HepG2 (cell line): Measurements from ENCODE around the gene PMFBP1. TPM values are rescaled to one million over a fixed set of nuclear protein-coding genes. Genes with fewer than 3 reads are reported as not detected.

ENCODE experiments used
- HES4 ChIP-seq: sonication (generic); formaldehyde crosslinking; IDR thresholded peaks from 2 replicates; pipeline ENCODE4 v1.9.0; 2021; ENCODE audit warnings: mild to moderate bottlenecking, missing genetic modification reagents, borderline replicate concordance
- NFE2 ChIP-seq: sonication (generic); formaldehyde crosslinking; IDR thresholded peaks from 2 replicates; pipeline ENCODE4 v1.4.0; 2020; ENCODE audit warnings: missing genetic modification reagents
- SOX13 ChIP-seq, 3 experiments: fragments of 450-650 bp in 1 of 3; sonication (generic) in 1 of 3; formaldehyde crosslinking in 1 of 3; IDR thresholded peaks in 2 of 3; conservative IDR thresholded peaks in 1 of 3; 2 replicates each; pipeline versions ENCODE4 v1.5.0 to v1.6.1; 2016 to 2020; ENCODE audit warnings: antibody characterized with exemption in 1 of 3, mild to moderate bottlenecking in 1 of 3, missing compliant biosample characterization in 1 of 3, missing genetic modification reagents in 1 of 3, moderate library complexity in 1 of 3
- TCF7 ChIP-seq: sonication (generic); IDR thresholded peaks from 2 replicates; pipeline ENCODE4 v1.6.1; 2016; ENCODE audit warnings: antibody characterized with exemption, low read depth
- polyA plus RNA-seq, 8 experiments: library from polyadenylated mRNA; depleted of rRNA in 3 of 8; stranded (reverse) in 7 of 8; unstranded in 1 of 8; fragments of >200 nt; fragmentation: Illumina TruSeq in 4 of 8; extraction: Trizol in 4 of 8; gene quantifications; 2 replicates each; pipeline versions ENCODE4 v1.2.1 to v1.2.3, GENCODE V29; 2011 to 2016; ENCODE audit warnings: low read depth in 4 of 8, missing spikeins in 1 of 8, mixed read lengths in 1 of 8; ENCODE audit not compliant: insufficient read depth in 1 of 8
- total RNA-seq, 5 experiments: library from RNA; depleted of rRNA; stranded (reverse); fragments of >200 nt; fragmentation: Illumina TruSeq; extraction: Trizol; gene quantifications; 2 replicates each; pipeline ENCODE4 v1.2.3, GENCODE V29; 2016; ENCODE audit warnings: low read depth in 1 of 5
- TF ChIP-seq, protein P1 (sequence below): sonication (generic); formaldehyde crosslinking; IDR thresholded peaks from 2 replicates; pipeline ENCODE4 v1.5.0; 2020; ENCODE audit warnings: missing genetic modification reagents
- TF ChIP-seq, protein P2 (sequence below): sonication (generic); formaldehyde crosslinking; conservative IDR thresholded peaks from 2 replicates; pipeline ENCODE4 v1.4.0; 2020; ENCODE audit warnings: missing genetic modification reagents
- TF ChIP-seq, protein P3 (sequence below): sonication (generic); formaldehyde crosslinking; IDR thresholded peaks from 2 replicates; pipeline ENCODE4 v1.4.0; 2020; ENCODE audit warnings: missing genetic modification reagents
- TF ChIP-seq, protein P4 (sequence below), 2 experiments: sonication (generic) in 1 of 2; formaldehyde crosslinking in 1 of 2; IDR thresholded peaks; 2 replicates each; pipeline versions ENCODE4 v1.4.0 to v1.6.1; 2016 to 2020; ENCODE audit warnings: borderline replicate concordance in 1 of 2, low read depth in 1 of 2, mild to moderate bottlenecking in 1 of 2, missing genetic modification reagents in 1 of 2
- TF ChIP-seq, protein P5 (sequence below): IDR thresholded peaks from 2 replicates; pipeline ENCODE4 v1.6.1; 2018; ENCODE audit warnings: missing genetic modification reagents

PMFBP1 gene
- total and polyA plus RNA-seq, 2 of the 13 experiments (the other 11 are each of a cell fraction or from before 2014, with no cell fraction given) = 1.9 to 3.8 TPM

GRCh38 chr16:72072514-72073342, 99.2 kb downstream of the PMFBP1 start (continued):
- TF ChIP-seq NFE2 (CRISPR knock-in tag) (no peak), SOX13 (IDR thresholded peaks at IDR 0.05) (peak; percentile 31; the same call in 1 of the 2 replicates), SOX13 (CRISPR knock-in tag; conservative IDR thresholded peaks at IDR 0.05 in 1 of 2, IDR thresholded peaks at IDR 0.05 in 1 of 2) (peak in 1 of 2 experiments; percentile 81; a peak in 2 of 4 replicates), TCF7 (peak; percentile 65), HES4 (no peak)
- TF ChIP-seq, protein P1, sequence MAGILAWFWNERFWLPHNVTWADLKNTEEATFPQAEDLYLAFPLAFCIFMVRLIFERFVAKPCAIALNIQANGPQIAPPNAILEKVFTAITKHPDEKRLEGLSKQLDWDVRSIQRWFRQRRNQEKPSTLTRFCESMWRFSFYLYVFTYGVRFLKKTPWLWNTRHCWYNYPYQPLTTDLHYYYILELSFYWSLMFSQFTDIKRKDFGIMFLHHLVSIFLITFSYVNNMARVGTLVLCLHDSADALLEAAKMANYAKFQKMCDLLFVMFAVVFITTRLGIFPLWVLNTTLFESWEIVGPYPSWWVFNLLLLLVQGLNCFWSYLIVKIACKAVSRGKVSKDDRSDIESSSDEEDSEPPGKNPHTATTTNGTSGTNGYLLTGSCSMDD (CRISPR knock-in tag) = no peak
- TF ChIP-seq, protein P2, sequence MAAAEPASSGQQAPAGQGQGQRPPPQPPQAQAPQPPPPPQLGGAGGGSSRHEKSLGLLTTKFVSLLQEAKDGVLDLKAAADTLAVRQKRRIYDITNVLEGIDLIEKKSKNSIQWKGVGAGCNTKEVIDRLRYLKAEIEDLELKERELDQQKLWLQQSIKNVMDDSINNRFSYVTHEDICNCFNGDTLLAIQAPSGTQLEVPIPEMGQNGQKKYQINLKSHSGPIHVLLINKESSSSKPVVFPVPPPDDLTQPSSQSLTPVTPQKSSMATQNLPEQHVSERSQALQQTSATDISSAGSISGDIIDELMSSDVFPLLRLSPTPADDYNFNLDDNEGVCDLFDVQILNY (CRISPR knock-in tag) = peak; percentile 81
- TF ChIP-seq, protein P3, sequence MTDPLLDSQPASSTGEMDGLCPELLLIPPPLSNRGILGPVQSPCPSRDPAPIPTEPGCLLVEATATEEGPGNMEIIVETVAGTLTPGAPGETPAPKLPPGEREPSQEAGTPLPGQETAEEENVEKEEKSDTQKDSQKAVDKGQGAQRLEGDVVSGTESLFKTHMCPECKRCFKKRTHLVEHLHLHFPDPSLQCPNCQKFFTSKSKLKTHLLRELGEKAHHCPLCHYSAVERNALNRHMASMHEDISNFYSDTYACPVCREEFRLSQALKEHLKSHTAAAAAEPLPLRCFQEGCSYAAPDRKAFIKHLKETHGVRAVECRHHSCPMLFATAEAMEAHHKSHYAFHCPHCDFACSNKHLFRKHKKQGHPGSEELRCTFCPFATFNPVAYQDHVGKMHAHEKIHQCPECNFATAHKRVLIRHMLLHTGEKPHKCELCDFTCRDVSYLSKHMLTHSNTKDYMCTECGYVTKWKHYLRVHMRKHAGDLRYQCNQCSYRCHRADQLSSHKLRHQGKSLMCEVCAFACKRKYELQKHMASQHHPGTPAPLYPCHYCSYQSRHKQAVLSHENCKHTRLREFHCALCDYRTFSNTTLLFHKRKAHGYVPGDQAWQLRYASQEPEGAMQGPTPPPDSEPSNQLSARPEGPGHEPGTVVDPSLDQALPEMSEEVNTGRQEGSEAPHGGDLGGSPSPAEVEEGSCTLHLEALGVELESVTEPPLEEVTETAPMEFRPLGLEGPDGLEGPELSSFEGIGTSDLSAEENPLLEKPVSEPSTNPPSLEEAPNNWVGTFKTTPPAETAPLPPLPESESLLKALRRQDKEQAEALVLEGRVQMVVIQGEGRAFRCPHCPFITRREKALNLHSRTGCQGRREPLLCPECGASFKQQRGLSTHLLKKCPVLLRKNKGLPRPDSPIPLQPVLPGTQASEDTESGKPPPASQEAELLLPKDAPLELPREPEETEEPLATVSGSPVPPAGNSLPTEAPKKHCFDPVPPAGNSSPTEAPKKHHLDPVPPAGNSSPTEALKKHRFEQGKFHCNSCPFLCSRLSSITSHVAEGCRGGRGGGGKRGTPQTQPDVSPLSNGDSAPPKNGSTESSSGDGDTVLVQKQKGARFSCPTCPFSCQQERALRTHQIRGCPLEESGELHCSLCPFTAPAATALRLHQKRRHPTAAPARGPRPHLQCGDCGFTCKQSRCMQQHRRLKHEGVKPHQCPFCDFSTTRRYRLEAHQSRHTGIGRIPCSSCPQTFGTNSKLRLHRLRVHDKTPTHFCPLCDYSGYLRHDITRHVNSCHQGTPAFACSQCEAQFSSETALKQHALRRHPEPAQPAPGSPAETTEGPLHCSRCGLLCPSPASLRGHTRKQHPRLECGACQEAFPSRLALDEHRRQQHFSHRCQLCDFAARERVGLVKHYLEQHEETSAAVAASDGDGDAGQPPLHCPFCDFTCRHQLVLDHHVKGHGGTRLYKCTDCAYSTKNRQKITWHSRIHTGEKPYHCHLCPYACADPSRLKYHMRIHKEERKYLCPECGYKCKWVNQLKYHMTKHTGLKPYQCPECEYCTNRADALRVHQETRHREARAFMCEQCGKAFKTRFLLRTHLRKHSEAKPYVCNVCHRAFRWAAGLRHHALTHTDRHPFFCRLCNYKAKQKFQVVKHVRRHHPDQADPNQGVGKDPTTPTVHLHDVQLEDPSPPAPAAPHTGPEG (CRISPR knock-in tag) = no peak
- TF ChIP-seq, protein P4, sequence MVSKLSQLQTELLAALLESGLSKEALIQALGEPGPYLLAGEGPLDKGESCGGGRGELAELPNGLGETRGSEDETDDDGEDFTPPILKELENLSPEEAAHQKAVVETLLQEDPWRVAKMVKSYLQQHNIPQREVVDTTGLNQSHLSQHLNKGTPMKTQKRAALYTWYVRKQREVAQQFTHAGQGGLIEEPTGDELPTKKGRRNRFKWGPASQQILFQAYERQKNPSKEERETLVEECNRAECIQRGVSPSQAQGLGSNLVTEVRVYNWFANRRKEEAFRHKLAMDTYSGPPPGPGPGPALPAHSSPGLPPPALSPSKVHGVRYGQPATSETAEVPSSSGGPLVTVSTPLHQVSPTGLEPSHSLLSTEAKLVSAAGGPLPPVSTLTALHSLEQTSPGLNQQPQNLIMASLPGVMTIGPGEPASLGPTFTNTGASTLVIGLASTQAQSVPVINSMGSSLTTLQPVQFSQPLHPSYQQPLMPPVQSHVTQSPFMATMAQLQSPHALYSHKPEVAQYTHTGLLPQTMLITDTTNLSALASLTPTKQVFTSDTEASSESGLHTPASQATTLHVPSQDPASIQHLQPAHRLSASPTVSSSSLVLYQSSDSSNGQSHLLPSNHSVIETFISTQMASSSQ (IDR thresholded peaks at IDR 0.05; ENCODE audit: low read depth) = peak; percentile 39; the same call in 1 of the 2 replicates
- TF ChIP-seq, protein P4 (CRISPR knock-in tag; IDR thresholded peaks at IDR 0.05; ENCODE audit: borderline replicate concordance) = no peak; the same call in 1 of the 2 replicates
- TF ChIP-seq, protein P5, sequence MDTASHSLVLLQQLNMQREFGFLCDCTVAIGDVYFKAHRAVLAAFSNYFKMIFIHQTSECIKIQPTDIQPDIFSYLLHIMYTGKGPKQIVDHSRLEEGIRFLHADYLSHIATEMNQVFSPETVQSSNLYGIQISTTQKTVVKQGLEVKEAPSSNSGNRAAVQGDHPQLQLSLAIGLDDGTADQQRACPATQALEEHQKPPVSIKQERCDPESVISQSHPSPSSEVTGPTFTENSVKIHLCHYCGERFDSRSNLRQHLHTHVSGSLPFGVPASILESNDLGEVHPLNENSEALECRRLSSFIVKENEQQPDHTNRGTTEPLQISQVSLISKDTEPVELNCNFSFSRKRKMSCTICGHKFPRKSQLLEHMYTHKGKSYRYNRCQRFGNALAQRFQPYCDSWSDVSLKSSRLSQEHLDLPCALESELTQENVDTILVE (CRISPR knock-in tag) = 0 out of 2 replicates have a peak, but pooled peaks have one; percentile 50
